NOMO-1 treated with DMSO at 0.1 percent for 48 hours (cell line): ENCODE measurements around the gene OR4M1.
"Not testable (repeated sequence)": the region's sequence is repeated elsewhere in the genome, so short reads cannot be mapped to it uniquely, and the experiment has no call there.

Experiments used
- DNase-seq: peaks from one replicate; lab custom pipeline; 2025; ENCODE audit not compliant: unreplicated experiment; lab: John Stamatoyannopoulos, UW

OR4M1 gene

GRCh38 chr14:19821016-19821415 lies 47.7 kb downstream of the OR4M1 start:
- DNase-seq = not testable (repeated sequence)

GRCh38 chr14:19823178-19823577 lies 49.9 kb downstream of the OR4M1 start:
- no peak for DNase-seq

- DNase-seq = no peak
These were observed 50.5 kb downstream of the OR4M1 start for GRCh38 chr14:19823765-19824164.

GRCh38 chr14:19827626-19828244 lies 54.4 kb downstream of the OR4M1 start:
- not testable (repeated sequence) for DNase-seq

- no peak for DNase-seq
These were observed 55.0 kb downstream of the OR4M1 start for GRCh38 chr14:19828314-19828713.
